PC-3 (cell line): ENCODE measurements around the gene RIMS4.
A peak's percentile ranks its signal among the peaks of the same experiment; 100 is the strongest.

ENCODE experiments used
- CTCF ChIP-seq: fragments of 300-600 bp; sonication (generic); conservative IDR thresholded peaks from 2 replicates; pipeline ENCODE4 v1.5.1; 2017; ENCODE audit warnings: antibody characterized with exemption, low read depth, mild to moderate bottlenecking, low read length
- EZH2 ChIP-seq: fragments of 300-600 bp; sonication (generic); IDR thresholded peaks from one replicate; pipeline ENCODE4 v1.6.1; 2017; ENCODE audit warnings: antibody characterized with exemption, mild to moderate bottlenecking, low read length; ENCODE audit not compliant: unreplicated experiment
- EZH2phosphoT487 ChIP-seq: fragments of 300-600 bp; sonication (generic); IDR thresholded peaks from 2 replicates; pipeline ENCODE4 v1.6.1; 2018; ENCODE audit warnings: mild to moderate bottlenecking, antibody characterized with exemption, low read length, borderline replicate concordance

- TF ChIP-seq CTCF (peak; percentile 47), EZH2phosphoT487 (no peak), EZH2 (no peak)
Observed at GRCh38 chr20:44717986-44718385, 92.4 kb downstream of the RIMS4 start.
